ENCODE data around the gene KLK14.

Gene KLK14

GRCh38 chr19:51082611-51083010 lies at the start of gene KLK14:
KLK14 (minus strand) TSS chr19:51082887; CDS start chr19:51082614, 273 bp downstream.
- DNase-seq (ENCODE audit: low read depth), result no peak
- H3K4me3 ChIP-seq (ENCODE audit: control insufficient read depth, low read depth, low read length), result no peak within 1 kb of the TSS
- no peak for TF ChIP-seq CTCF (IDR thresholded peaks at IDR 0.05; ENCODE audit: control insufficient read depth, insufficient read depth, low read depth, low read length, missing control alignments)

GRCh38 chr19:51131780-51132680 lies 49.3 kb upstream of the KLK14 start:
- no peak for TF ChIP-seq CTCF (IDR thresholded peaks at IDR 0.05; ENCODE audit: control insufficient read depth, insufficient read depth, low read depth, low read length, missing control alignments)
- no peak overlapping the region for H3K4me3 ChIP-seq (ENCODE audit: control insufficient read depth, low read depth, low read length)
- DNase-seq (ENCODE audit: low read depth), result no peak

- DNase-seq (ENCODE audit: low read depth), result no peak
- no peak for TF ChIP-seq CTCF (IDR thresholded peaks at IDR 0.05; ENCODE audit: control insufficient read depth, insufficient read depth, low read depth, low read length, missing control alignments)
- no peak overlapping the region for H3K4me3 ChIP-seq (ENCODE audit: control insufficient read depth, low read depth, low read length)
These were observed 47.0 kb upstream of the KLK14 start for GRCh38 chr19:51129716-51130115.

GRCh38 chr19:51128227-51128626 lies 45.5 kb upstream of the KLK14 start:
- H3K4me3 ChIP-seq (ENCODE audit: control insufficient read depth, low read depth, low read length), result no peak overlapping the region
- no peak for DNase-seq (ENCODE audit: low read depth)
- TF ChIP-seq CTCF (IDR thresholded peaks at IDR 0.05; ENCODE audit: control insufficient read depth, insufficient read depth, low read depth, low read length, missing control alignments), result no peak

- DNase-seq (ENCODE audit: low read depth), result no peak
- H3K4me3 ChIP-seq (ENCODE audit: control insufficient read depth, low read depth, low read length), result no peak overlapping the region
- TF ChIP-seq CTCF (IDR thresholded peaks at IDR 0.05; ENCODE audit: control insufficient read depth, insufficient read depth, low read depth, low read length, missing control alignments), result no peak
These were observed 45.1 kb upstream of the KLK14 start for GRCh38 chr19:51127755-51128154.

- no peak for DNase-seq (ENCODE audit: low read depth)
- no peak for TF ChIP-seq CTCF (IDR thresholded peaks at IDR 0.05; ENCODE audit: control insufficient read depth, insufficient read depth, low read depth, low read length, missing control alignments)
- no peak overlapping the region for H3K4me3 ChIP-seq (ENCODE audit: control insufficient read depth, low read depth, low read length)
These were observed 44.3 kb upstream of the KLK14 start for GRCh38 chr19:51127032-51127431.
